ENCODE data around the gene MOV10L1.
"Not testable (repeated sequence)": the region's sequence is repeated elsewhere in the genome, so short reads cannot be mapped to it uniquely, and the experiment has no call there.

GRCh38 chr22:50137277-50137676, 47.5 kb downstream of the MOV10L1 start:
- TF ChIP-seq, protein P1, sequence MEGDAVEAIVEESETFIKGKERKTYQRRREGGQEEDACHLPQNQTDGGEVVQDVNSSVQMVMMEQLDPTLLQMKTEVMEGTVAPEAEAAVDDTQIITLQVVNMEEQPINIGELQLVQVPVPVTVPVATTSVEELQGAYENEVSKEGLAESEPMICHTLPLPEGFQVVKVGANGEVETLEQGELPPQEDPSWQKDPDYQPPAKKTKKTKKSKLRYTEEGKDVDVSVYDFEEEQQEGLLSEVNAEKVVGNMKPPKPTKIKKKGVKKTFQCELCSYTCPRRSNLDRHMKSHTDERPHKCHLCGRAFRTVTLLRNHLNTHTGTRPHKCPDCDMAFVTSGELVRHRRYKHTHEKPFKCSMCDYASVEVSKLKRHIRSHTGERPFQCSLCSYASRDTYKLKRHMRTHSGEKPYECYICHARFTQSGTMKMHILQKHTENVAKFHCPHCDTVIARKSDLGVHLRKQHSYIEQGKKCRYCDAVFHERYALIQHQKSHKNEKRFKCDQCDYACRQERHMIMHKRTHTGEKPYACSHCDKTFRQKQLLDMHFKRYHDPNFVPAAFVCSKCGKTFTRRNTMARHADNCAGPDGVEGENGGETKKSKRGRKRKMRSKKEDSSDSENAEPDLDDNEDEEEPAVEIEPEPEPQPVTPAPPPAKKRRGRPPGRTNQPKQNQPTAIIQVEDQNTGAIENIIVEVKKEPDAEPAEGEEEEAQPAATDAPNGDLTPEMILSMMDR (IDR thresholded peaks at IDR 0.05): not testable (repeated sequence)
- TF ChIP-seq EP300, POLR2A (IDR thresholded peaks at IDR 0.05): not testable (repeated sequence)
